ENCODE data around the gene RAPGEF5. TPM values are rescaled to one million over a fixed set of nuclear protein-coding genes. Genes with fewer than 3 reads are reported as not detected.

RAPGEF5 gene
- total RNA-seq, 2 donors from 2014 or later: 16.7 to 23.2 TPM

GRCh38 chr7:22250390-22250789 is 106.6 kb downstream of the RAPGEF5 start:
- Histone ChIP-seq H3K36me3 (ENCODE audit: control insufficient read depth, insufficient read depth, low read length) (peaks cover 5% of the 10 kb centered on the region), H3K27ac (ENCODE audit: low read depth, low read length) (no peak overlapping the region), H3K27me3 (ENCODE audit: control insufficient read depth, insufficient read depth, low read length, poor library complexity, severe bottlenecking) (no peaks in the 10 kb centered on the region), H3K9me3 (ENCODE audit: control insufficient read depth, low read length) (peaks cover 14% of the 10 kb centered on the region), H3K9ac (ENCODE audit: extremely low read depth, low read length, poor library complexity, severe bottlenecking) (no peak overlapping the region), H3K4me3 (ENCODE audit: low read length) (no peak overlapping the region), H3K4me1 (ENCODE audit: control insufficient read depth, insufficient read depth, low read length) (peaks cover 10% of the 10 kb centered on the region)
- peaks cover 28% of the 10 kb centered on the region for H3K4me1 Mint-ChIP-seq
- no peak overlapping the region for H3K4me3 Mint-ChIP-seq
- peaks cover 19% of the 10 kb centered on the region for H3K9me3 Mint-ChIP-seq
- H3K36me3 Mint-ChIP-seq (ENCODE audit: low read depth): peaks cover 14% of the 10 kb centered on the region
- WGBS, 2 experiments (ENCODE audit: insufficient coverage in 1 of 2, insufficient read length in 1 of 2): 92% methylated on average over 2 to 4 of the region's 4 CpGs
- TF ChIP-seq CTCF (conservative IDR thresholded peaks at IDR 0.05): no peak
- H3K27me3 Mint-ChIP-seq (ENCODE audit: insufficient read depth): no peaks in the 10 kb centered on the region
- no peak for DNase-seq
- H3K27ac Mint-ChIP-seq: no peak overlapping the region

- Mint-ChIP-seq H3K9me3 (peaks cover 19% of the 10 kb centered on the region), H3K36me3 (ENCODE audit: low read depth) (peaks cover 14% of the 10 kb centered on the region), H3K4me3 (no peak overlapping the region), H3K27ac (peak overlapping the region; percentile 42), H3K27me3 (ENCODE audit: insufficient read depth) (no peaks in the 10 kb centered on the region), H3K4me1 (peaks cover 28% of the 10 kb centered on the region)
- Histone ChIP-seq H3K36me3 (ENCODE audit: control insufficient read depth, insufficient read depth, low read length) (peaks cover 5% of the 10 kb centered on the region), H3K9ac (ENCODE audit: extremely low read depth, low read length, poor library complexity, severe bottlenecking) (no peak overlapping the region), H3K27me3 (ENCODE audit: control insufficient read depth, insufficient read depth, low read length, poor library complexity, severe bottlenecking) (no peaks in the 10 kb centered on the region), H3K9me3 (ENCODE audit: control insufficient read depth, low read length) (peaks cover 15% of the 10 kb centered on the region), H3K27ac (ENCODE audit: low read depth, low read length) (no peak overlapping the region), H3K4me1 (ENCODE audit: control insufficient read depth, insufficient read depth, low read length) (peaks cover 10% of the 10 kb centered on the region), H3K4me3 (ENCODE audit: low read length) (no peak overlapping the region)
- WGBS, 2 experiments (ENCODE audit: insufficient coverage in 1 of 2, insufficient read length in 1 of 2): 94 to 97% methylated on average over 4 to 7 of the region's 7 CpGs
- no peak for TF ChIP-seq CTCF (conservative IDR thresholded peaks at IDR 0.05)
- DNase-seq: no peak
Observed at GRCh38 chr7:22248111-22248809, 108.7 kb downstream of the RAPGEF5 start.

GRCh38 chr7:22241805-22242390 is 115.1 kb downstream of the RAPGEF5 start:
- H3K27ac Mint-ChIP-seq: no peak overlapping the region
- no peaks in the 10 kb centered on the region for H3K27me3 Mint-ChIP-seq (ENCODE audit: insufficient read depth)
- H3K9me3 Mint-ChIP-seq: peaks cover 14% of the 10 kb centered on the region
- Histone ChIP-seq H3K9ac (ENCODE audit: extremely low read depth, low read length, poor library complexity, severe bottlenecking) (no peak overlapping the region), H3K36me3 (ENCODE audit: control insufficient read depth, insufficient read depth, low read length) (no peaks in the 10 kb centered on the region), H3K4me1 (ENCODE audit: control insufficient read depth, insufficient read depth, low read length) (peaks cover 3% of the 10 kb centered on the region), H3K9me3 (ENCODE audit: control insufficient read depth, low read length) (peaks cover 15% of the 10 kb centered on the region), H3K27ac (ENCODE audit: low read depth, low read length) (no peak overlapping the region), H3K4me3 (ENCODE audit: low read length) (no peak overlapping the region), H3K27me3 (ENCODE audit: control insufficient read depth, insufficient read depth, low read length, poor library complexity, severe bottlenecking) (no peaks in the 10 kb centered on the region)
- no peak overlapping the region for H3K4me3 Mint-ChIP-seq
- H3K4me1 Mint-ChIP-seq: peaks cover 20% of the 10 kb centered on the region
- DNase-seq: no peak
- H3K36me3 Mint-ChIP-seq (ENCODE audit: low read depth): peaks cover 7% of the 10 kb centered on the region
- no peak for TF ChIP-seq CTCF (conservative IDR thresholded peaks at IDR 0.05)
- 92 to 100% methylated on average over 2 of the region's 2 CpGs for WGBS, 2 experiments (ENCODE audit: insufficient coverage in 1 of 2, insufficient read length in 1 of 2)
